GM21423 (cell line): ENCODE data around the gene CLRN3.

Experiments used
- ATAC-seq: cut with Tn5 transposase; IDR thresholded peaks from one replicate; pipeline ENCODE4 v1.9.1; 2021; ENCODE audit warnings: mild to moderate bottlenecking, moderate library complexity; ENCODE audit not compliant: unreplicated experiment

CLRN3 gene, protein sequence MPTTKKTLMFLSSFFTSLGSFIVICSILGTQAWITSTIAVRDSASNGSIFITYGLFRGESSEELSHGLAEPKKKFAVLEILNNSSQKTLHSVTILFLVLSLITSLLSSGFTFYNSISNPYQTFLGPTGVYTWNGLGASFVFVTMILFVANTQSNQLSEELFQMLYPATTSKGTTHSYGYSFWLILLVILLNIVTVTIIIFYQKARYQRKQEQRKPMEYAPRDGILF

GRCh38 chr10:127892743-127893142, at the start of gene CLRN3:
Gene CLRN3, minus strand, starts transcription at chr10:127892941. Its CDS starts 157 bp downstream, at chr10:127892784.
- ATAC-seq: no peak

DNA sequence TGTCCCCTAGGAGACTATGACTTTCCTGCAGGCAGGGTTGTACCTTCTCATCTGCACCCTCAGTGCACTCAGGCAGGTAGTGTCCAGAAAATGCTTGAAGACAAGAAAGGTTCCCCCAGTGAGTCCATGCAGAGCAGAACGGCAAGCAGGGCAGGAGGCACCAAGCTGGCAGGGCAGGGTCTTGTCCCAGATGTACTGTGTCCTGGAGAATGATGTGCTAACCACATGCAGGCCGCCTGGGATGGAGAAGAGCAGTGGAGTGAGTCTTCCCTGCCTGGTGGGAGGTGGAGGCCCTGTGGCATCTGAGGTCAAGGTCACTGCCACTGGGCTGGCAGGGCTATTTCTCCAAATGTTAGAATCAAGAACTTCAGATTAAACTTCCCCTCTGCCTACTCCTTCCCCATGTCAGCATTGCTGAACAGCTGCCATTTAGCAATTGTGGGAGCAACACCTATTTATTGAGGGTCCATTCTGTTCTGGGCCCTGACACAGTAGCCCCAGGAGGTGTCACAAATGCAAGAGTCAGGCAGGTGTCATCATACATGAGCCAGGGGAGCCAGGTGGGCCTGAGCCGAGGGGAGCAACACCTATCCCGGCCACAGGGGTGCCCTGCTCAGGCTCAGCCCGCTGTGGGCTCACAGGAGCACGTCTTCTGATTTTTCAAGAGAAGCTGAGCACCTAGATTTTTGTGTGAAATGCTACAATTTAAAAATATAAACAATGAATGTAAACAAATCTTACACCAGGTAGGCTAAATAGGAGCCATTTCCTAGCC, 48.3 kb upstream of the CLRN3 start:
- no peak for ATAC-seq

DNA sequence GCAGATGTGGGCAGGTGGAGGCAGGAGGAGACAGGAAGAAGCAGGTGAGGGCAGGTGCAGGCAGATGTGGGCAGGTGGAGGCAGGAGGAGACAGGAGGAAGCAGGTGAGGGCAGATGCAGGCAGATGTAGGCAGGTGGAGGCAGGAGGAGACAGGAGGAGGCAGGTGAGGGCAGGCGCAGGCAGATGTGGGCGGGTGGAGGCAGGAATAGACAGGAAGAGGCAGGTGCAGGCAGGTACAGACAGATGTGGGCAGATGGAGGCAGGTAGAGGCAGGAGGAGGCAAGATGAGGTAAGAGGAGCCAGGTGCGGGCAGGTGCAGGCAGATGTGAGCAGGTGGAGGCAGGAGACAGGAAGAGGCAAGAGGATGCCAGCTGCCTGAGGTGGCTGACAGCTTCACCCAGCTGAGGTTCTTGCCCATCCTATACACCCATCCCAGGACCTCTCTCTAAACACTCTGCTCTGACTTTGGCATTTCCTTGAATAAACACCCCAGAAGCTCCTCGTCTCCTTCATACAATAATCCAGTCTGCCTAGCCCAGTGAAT, 47.1 kb upstream of the CLRN3 start:
- ATAC-seq: no peak

DNA sequence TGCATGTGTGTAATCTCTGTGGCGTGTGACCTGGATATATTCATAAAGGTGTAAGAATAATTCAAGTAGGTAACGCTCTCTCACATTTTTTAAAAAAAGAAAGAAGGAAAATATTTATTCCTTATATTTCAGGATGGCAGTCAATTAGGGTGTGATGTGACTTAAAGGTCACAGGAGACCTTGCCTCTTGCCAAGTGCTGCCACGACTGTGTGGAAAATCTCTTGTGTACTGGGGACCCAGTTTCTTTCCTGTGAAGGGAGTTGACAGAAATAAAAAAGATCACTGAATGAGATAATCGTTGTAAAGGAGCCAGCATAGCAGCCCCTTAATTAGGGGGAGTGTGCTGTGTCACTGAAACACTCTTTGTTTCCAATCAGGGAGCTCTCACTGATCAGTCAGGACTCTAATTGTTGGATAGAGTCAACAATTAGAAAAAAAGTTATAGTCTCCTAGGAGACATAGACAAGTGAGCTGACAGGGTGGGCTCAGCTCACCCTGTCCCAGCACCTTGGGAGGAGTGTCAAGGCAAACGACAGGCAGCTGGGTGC, 45.2 kb upstream of the CLRN3 start:
- no peak for ATAC-seq

- no peak for ATAC-seq
These were observed 44.3 kb upstream of the CLRN3 start for GRCh38 chr10:127937069-127937468.

DNA sequence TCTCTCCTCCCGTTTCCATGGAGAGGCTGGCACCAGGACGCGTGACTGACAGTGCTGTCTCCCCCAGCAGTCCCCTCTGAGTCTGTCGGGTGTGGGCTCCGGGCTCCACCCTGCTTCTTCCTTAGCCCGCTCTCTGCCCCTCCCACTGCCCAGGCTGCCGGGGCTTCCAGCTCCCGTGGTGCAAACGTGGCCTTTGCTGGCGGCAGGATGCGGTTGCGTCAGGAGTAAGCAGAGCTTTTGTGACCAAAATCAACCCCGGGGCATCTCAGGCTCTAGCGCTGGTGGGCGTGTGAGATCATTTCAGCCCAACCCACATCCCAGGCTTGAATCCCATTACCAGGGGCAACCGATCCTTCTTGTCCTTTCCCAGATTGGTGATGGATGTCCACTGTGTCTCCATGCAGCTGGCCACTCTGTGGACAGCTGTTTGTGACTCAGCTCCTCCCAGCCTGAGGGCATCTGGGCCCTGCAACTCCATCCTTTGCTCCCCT, 42.4 kb upstream of the CLRN3 start:
- no peak for ATAC-seq

DNA sequence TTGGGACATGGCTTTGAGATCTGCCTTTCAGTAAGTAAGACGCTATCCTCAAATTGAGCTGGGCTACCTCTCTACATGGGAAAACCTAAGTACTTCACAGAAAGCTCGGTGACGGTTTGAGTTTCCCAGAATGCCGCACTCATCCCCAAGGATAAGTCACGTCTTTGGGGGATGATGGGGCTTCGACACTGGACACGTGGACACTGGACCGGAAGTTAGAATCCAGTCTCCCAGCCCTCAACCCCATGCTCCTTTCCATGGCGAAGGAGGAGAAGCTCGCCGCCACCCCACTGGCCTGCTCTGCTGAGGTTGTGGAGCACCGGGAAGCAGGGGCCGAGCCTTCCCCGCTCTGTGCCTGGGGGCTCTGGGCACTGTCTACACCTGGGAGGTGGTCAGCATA, 41.6 kb upstream of the CLRN3 start:
- ATAC-seq: no peak

- no peak for ATAC-seq
These were observed 40.5 kb upstream of the CLRN3 start for GRCh38 chr10:127933271-127933670.

GRCh38 chr10:127932521-127933270, 40.0 kb upstream of the CLRN3 start:
- ATAC-seq: no peak

GRCh38 chr10:127928021-127928806, 35.5 kb upstream of the CLRN3 start:
- ATAC-seq: no peak

DNA sequence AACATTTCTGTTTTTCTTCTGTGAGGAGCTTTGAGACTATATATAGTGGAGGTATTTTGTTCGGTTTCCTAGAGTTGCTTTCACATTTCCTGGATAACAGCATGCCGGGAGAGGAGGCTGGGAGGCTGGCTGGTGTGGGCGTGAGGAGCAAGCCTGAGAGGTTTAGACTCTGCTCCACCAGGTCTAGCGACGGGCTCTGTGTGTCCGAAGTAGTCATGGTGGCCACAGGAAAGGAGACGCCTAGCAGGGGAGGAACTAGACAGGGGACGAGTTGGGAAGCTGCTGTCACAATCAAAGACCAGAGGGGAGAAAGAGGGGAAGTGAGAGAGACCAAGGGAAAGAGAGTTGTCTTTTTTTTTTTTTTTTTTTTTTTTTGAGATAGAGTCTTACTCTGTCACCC, 33.7 kb upstream of the CLRN3 start:
- no peak for ATAC-seq

DNA sequence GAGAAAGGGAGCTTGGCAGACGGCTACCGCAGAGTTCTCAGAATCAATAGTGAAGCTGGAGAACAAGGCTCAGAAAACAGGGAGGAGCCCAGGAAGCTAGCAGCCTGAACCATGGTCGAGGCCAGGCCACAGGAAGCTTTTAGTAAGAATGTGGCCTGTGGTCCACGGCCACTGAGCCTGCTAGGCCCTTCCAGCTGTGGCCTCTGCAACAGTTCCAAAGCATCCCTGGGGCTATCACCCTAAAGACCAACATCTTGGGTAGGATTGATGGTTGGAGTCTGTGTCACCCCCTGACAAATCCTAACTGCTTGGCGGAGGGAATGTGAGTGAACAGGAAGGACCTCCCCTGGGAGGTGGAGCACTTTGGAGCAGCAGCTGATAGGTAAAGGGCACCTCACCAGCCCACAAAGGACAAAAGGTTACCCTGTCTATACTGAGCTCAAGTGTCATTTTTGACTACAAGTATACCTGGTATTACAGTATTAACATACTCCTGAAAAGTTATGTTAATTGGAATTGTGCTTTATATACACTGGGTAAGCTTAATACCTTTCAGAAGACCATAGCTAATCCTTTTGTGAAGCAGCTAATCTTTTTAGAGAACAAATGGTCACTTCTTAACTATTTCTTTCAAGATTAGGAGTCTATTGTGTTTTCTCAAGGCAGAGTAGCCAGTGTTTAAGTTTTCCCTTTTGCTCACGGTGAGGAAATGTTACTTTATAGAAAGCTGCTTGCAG, 32.9 kb upstream of the CLRN3 start:
- ATAC-seq: no peak

DNA sequence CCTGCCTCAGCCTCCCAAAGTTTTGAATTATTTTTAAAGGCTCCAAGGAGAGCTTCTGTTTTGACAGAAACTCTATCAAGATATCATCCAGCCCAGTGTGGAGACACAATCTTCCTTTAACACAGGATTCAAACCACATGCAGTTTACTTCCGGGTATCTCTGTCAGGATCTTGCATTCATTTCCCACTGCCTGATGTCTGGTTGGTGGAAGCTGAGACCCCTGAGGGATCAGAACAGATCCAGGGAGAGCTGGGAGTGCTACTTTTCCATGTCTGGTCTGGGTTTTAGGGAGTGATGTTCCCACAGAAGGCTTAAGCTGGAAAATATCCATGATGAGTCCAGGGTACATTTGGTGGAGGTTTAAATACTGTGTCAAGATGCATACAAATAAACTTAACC, 30.9 kb upstream of the CLRN3 start:
- ATAC-seq: no peak

- no peak for ATAC-seq
These were observed 30.1 kb upstream of the CLRN3 start for GRCh38 chr10:127922675-127923366.

GRCh38 chr10:127922206-127922605, 29.5 kb upstream of the CLRN3 start:
- no peak for ATAC-seq

DNA sequence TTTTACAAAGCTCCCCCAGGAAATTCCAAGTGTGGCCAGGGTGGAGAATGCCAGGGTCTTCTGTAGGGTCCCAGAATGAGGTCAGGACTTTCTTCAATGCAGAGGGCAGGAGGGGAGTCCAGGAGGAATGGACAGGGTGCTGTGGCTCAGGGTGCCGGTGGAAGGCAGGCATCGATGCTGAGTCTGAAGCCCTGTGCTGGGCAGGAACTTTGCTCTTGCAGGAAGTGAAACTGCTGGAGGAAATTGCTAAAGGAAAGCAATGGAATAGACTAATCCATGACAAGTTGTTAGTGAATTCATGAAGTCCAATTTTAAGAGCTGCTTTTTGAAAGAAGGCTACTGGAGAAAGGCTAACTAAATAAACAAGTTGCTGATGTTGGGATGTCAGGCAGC, 29.0 kb upstream of the CLRN3 start:
- no peak for ATAC-seq

DNA sequence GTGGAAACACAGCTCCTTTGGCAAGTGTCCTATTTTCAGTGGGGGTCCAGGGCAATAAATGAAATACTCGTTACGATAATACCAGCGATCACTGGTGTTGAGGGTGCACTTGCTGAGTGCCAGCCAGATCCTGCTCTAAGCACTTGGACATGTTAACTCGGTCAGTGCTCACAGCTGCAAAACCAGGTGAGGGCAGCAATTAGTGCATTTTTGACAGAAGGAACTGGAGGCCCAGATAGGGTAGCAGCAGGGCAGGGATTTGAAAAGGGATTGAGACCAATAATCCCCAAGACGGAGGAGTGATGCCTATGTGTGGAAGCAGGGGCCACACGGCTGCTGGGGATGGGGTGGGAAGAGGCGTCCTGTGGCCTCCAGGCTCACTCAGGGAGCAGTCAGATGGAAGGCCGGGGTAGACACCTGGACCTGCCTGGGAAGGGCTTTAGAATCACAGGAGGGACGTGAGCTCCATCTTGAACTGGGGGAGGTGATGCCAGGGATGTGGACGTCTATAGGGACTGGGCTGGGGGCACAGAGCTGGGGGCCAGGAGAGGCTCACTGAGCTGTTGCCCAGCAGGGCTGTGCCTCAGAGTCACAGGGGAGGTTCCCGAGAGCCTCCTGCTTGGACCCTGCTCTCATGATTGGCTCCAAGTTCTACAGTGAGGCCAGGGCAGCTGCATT, 28.5 kb upstream of the CLRN3 start:
- no peak for ATAC-seq

- ATAC-seq: no peak
These were observed 27.7 kb upstream of the CLRN3 start for GRCh38 chr10:127920306-127921074.
